CD14-positive monocyte (primary cell): ENCODE results near the gene STXBP6. TPM values are rescaled to one million over a fixed set of nuclear protein-coding genes. Genes with fewer than 3 reads are reported as not detected.

Source experiments
- DNase-seq, 3 donors: peaks; one replicate each; pipeline ENCODE4 v3.0.0-alpha.2; 2011 to 2022
- H2AFZ ChIP-seq: 2 replicates; pipeline ENCODE4 v1.6.0; 2012; ENCODE audit warnings: mild to moderate bottlenecking, low read depth, low read length, inconsistent platforms; ENCODE audit not compliant: insufficient read depth, poor library complexity, severe bottlenecking
- H3K27ac ChIP-seq, 2 donors: 1 replicate in 1 of 2; 2 replicates in 1 of 2; pipeline ENCODE4 v1.5.1; 2012 to 2013; ENCODE audit warnings: low read length in 2 of 2, control low read depth in 1 of 2, inconsistent platforms in 1 of 2, low read depth in 1 of 2, mild to moderate bottlenecking in 1 of 2
- H3K27me3 ChIP-seq, 2 donors: one replicate each; pipeline versions ENCODE4 v1.6.0 to v1.6.1; 2011 to 2013; ENCODE audit warnings: low read length in 2 of 2; ENCODE audit not compliant: control insufficient read depth in 2 of 2, insufficient read depth in 2 of 2
- H3K36me3 ChIP-seq, 2 donors: replicated peaks in 1 of 2; 1 replicate in 1 of 2; 2 replicates in 1 of 2; pipeline versions ENCODE4 v1.5.1 to v1.6.1; 2012 to 2013; ENCODE audit warnings: low read length in 2 of 2, control low read depth in 1 of 2, inconsistent platforms in 1 of 2, mild to moderate bottlenecking in 1 of 2; ENCODE audit not compliant: insufficient read depth in 2 of 2, control insufficient read depth in 1 of 2
- H3K4me1 ChIP-seq, 2 donors: 1 replicate in 1 of 2; 2 replicates in 1 of 2; pipeline versions ENCODE4 v1.5.1 to v1.6.1; 2012 to 2013; ENCODE audit warnings: low read length in 2 of 2, control low read depth in 1 of 2, inconsistent platforms in 1 of 2, mild to moderate bottlenecking in 1 of 2, moderate library complexity in 1 of 2; ENCODE audit not compliant: insufficient read depth in 2 of 2, control insufficient read depth in 1 of 2
- H3K4me2 ChIP-seq: replicated peaks from 2 replicates; pipeline ENCODE3; 2012; ENCODE audit warnings: low read length, moderate library complexity, mild to moderate bottlenecking; ENCODE audit not compliant: poor library complexity, severe bottlenecking; ENCODE audit errors: extremely low read depth
- H3K4me3 ChIP-seq, 3 experiments: fragments of 200-600 bp in 1 of 3; sonication (generic) in 1 of 3; replicated peaks in 1 of 3; 1 replicate in 2 of 3; 2 replicates in 1 of 3; pipeline ENCODE4 v1.5.1; 2011 to 2013; ENCODE audit warnings: low read length in 3 of 3, mild to moderate bottlenecking in 3 of 3, control low read depth in 2 of 3, low read depth in 2 of 3, inconsistent platforms in 1 of 3, moderate library complexity in 1 of 3
- H3K79me2 ChIP-seq: 2 replicates; pipeline ENCODE4 v1.6.0; 2012; ENCODE audit warnings: mild to moderate bottlenecking, control low read depth, inconsistent platforms, low read length, moderate library complexity; ENCODE audit not compliant: insufficient read depth
- H3K9ac ChIP-seq: 2 replicates; pipeline ENCODE4 v1.6.0; 2017; ENCODE audit warnings: low read length, mild to moderate bottlenecking; ENCODE audit not compliant: insufficient read depth, poor library complexity, severe bottlenecking
- H3K9me3 ChIP-seq, 2 donors: replicated peaks in 1 of 2; 1 replicate in 1 of 2; 2 replicates in 1 of 2; pipeline versions ENCODE4 v1.5.1 to v1.6.1; 2012 to 2013; ENCODE audit warnings: low read length in 2 of 2, control low read depth in 1 of 2; ENCODE audit not compliant: control insufficient read depth in 1 of 2, insufficient read depth in 1 of 2
- H4K20me1 ChIP-seq: 2 replicates; pipeline ENCODE4 v1.6.0; 2012; ENCODE audit warnings: mild to moderate bottlenecking, low read length, control low read depth, moderate library complexity; ENCODE audit not compliant: insufficient read depth
- H3K27ac Mint-ChIP-seq, 7 donors: one replicate each; pipeline ENCODE4 v1.8.0; 2020; ENCODE audit warnings: mild to moderate bottlenecking in 7 of 7, mixed read lengths in 7 of 7, moderate library complexity in 6 of 7, inconsistent platforms in 2 of 7
- H3K27me3 Mint-ChIP-seq, 3 donors: one replicate each; pipeline ENCODE4 v1.8.0; 2021 to 2022; ENCODE audit warnings: low read depth in 3 of 3, mild to moderate bottlenecking in 3 of 3, mixed read lengths in 3 of 3, moderate library complexity in 3 of 3, inconsistent platforms in 1 of 3
- H3K36me3 Mint-ChIP-seq, 2 donors: one replicate each; pipeline ENCODE4 v1.8.0; 2020; ENCODE audit warnings: mixed read lengths in 2 of 2, inconsistent platforms in 1 of 2, mild to moderate bottlenecking in 1 of 2
- H3K4me1 Mint-ChIP-seq: one replicate; pipeline ENCODE4 v1.8.0; 2020; ENCODE audit warnings: mild to moderate bottlenecking, mixed read lengths
- H3K4me3 Mint-ChIP-seq, 2 donors: one replicate each; pipeline ENCODE4 v1.8.0; 2020; ENCODE audit warnings: mild to moderate bottlenecking in 2 of 2, mixed read lengths in 2 of 2, moderate library complexity in 1 of 2
- H3K9me3 Mint-ChIP-seq, 7 donors: one replicate each; pipeline ENCODE4 v1.8.0; 2020 to 2022; ENCODE audit warnings: mixed read lengths in 7 of 7, mild to moderate bottlenecking in 6 of 7, moderate library complexity in 6 of 7, inconsistent platforms in 2 of 7
- WGBS: methylation state at CpG from one replicate; pipeline ENCODE4 v1.1.5; 2013; ENCODE audit warnings: missing lambda C conversion rate; ENCODE audit not compliant: insufficient coverage; 5-methylcytosine and 5-hydroxymethylcytosine counted together
- intact Hi-C, 2 donors: fragments of 100-400 bp; cut with micrococcal nuclease; formaldehyde crosslinking; loops; one replicate each; pipeline versions ENCODE4 v1.15.0 to v1.15.1; 2023
- polyA plus RNA-seq, 3 donors: library from polyadenylated mRNA; depleted of rRNA in 1 of 3; unstranded in 2 of 3; stranded (reverse) in 1 of 3; fragments of 300-500 nt in 2 of 3; fragments of >200 nt in 1 of 3; fragmentation: Illumina TruSeq in 2 of 3; gene quantifications; 1 replicate in 2 of 3; 2 replicates in 1 of 3; pipeline ENCODE4 v1.2.3, GENCODE V29; 2012 to 2021
- TF ChIP-seq, protein P1 (sequence below): fragments of 200-600 bp; IDR thresholded peaks from one replicate; pipeline ENCODE4 v1.8.0; 2022; ENCODE audit warnings: antibody characterized with exemption, mild to moderate bottlenecking

Gene STXBP6
- polyA plus RNA-seq, 3 donors = 0.05 to 0.25 (median 0.08) TPM

GRCh38 chr14:24816929-24817211, 233.1 kb downstream of the STXBP6 start:
- Histone ChIP-seq H3K36me3 (no peaks in the 10 kb centered on the region), H3K27ac (no peak overlapping the region), H4K20me1 (no peaks in the 10 kb centered on the region), H3K4me1 (no peaks in the 10 kb centered on the region), H3K79me2 (no peaks in the 10 kb centered on the region), H3K9ac (no peak overlapping the region), H3K27me3 (no peaks in the 10 kb centered on the region), H3K4me2 (no peak overlapping the region), H3K4me3 (no peak overlapping the region), H2AFZ (no peak overlapping the region), H3K9me3 (no peaks in the 10 kb centered on the region)
- H3K4me1 Mint-ChIP-seq = no peaks in the 10 kb centered on the region
- intact Hi-C loops = no loop called here
- H3K4me3 Mint-ChIP-seq = no peak overlapping the region
- H3K27me3 Mint-ChIP-seq = peaks cover 2 to 5% (median 3%) of the 10 kb centered on the region in 3 donors
- TF ChIP-seq, protein P1, sequence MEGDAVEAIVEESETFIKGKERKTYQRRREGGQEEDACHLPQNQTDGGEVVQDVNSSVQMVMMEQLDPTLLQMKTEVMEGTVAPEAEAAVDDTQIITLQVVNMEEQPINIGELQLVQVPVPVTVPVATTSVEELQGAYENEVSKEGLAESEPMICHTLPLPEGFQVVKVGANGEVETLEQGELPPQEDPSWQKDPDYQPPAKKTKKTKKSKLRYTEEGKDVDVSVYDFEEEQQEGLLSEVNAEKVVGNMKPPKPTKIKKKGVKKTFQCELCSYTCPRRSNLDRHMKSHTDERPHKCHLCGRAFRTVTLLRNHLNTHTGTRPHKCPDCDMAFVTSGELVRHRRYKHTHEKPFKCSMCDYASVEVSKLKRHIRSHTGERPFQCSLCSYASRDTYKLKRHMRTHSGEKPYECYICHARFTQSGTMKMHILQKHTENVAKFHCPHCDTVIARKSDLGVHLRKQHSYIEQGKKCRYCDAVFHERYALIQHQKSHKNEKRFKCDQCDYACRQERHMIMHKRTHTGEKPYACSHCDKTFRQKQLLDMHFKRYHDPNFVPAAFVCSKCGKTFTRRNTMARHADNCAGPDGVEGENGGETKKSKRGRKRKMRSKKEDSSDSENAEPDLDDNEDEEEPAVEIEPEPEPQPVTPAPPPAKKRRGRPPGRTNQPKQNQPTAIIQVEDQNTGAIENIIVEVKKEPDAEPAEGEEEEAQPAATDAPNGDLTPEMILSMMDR = no peak
- WGBS = 100% methylated on average over 1 of the region's 3 CpGs
- H3K27ac Mint-ChIP-seq = no peak overlapping the region
- peaks cover 0 to 2% (median 0%) of the 10 kb centered on the region in 7 donors for H3K9me3 Mint-ChIP-seq
- DNase-seq = no peak
- H3K36me3 Mint-ChIP-seq = no peaks in the 10 kb centered on the region

- H3K9me3 Mint-ChIP-seq = peaks cover 0 to 2% (median 0%) of the 10 kb centered on the region in 7 donors
- H4K20me1 ChIP-seq = no peaks in the 10 kb centered on the region
- no peak for DNase-seq
- no peaks in the 10 kb centered on the region for H3K36me3 Mint-ChIP-seq
- no peaks in the 10 kb centered on the region for H3K27me3 ChIP-seq
- H2AFZ ChIP-seq = no peak overlapping the region
- no peak overlapping the region for H3K27ac ChIP-seq
- H3K4me1 Mint-ChIP-seq = no peaks in the 10 kb centered on the region
- TF ChIP-seq, protein P1 = no peak
- intact Hi-C loops = no loop called here
- H3K4me1 ChIP-seq = no peaks in the 10 kb centered on the region
- no peaks in the 10 kb centered on the region for H3K79me2 ChIP-seq
- 82% methylated on average over 1 of the region's 5 CpGs for WGBS
- no peaks in the 10 kb centered on the region for H3K9me3 ChIP-seq
- no peak overlapping the region for H3K4me3 Mint-ChIP-seq
- peaks cover 2 to 3% (median 2%) of the 10 kb centered on the region in 3 donors for H3K27me3 Mint-ChIP-seq
- H3K4me2 ChIP-seq = no peak overlapping the region
- H3K27ac Mint-ChIP-seq = peak overlapping the region in 1 of 7 donors; percentile 12
- no peak overlapping the region for H3K9ac ChIP-seq
- H3K4me3 ChIP-seq = no peak overlapping the region
- no peaks in the 10 kb centered on the region for H3K36me3 ChIP-seq
These were observed 233.7 kb downstream of the STXBP6 start for GRCh38 chr14:24816011-24816928.
